HEK293 (cell line): ENCODE data around the gene SENP2.
"Not testable (repeated sequence)": the region's sequence is repeated elsewhere in the genome, so short reads cannot be mapped to it uniquely, and the experiment has no call there.

Source experiments
- CTCF ChIA-PET: fragments of 350-600 bp; formaldehyde crosslinking; extraction: SDS; loops from one replicate; lab custom pipeline; 2021; ENCODE audit warnings: antibody characterized with exemption; lab: Yijun Ruan, JAX
- POLR2A ChIA-PET: fragments of 300-600 bp; formaldehyde crosslinking; extraction: SDS; loops from one replicate; lab custom pipeline; 2020; ENCODE audit warnings: antibody characterized with exemption, inconsistent platforms; lab: Yijun Ruan, JAX
- H3K27ac ChIP-seq: fragments of 200-500 bp; sonication (Bioruptor generic); 2 replicates; pipeline ENCODE4 v1.5.1; 2014; ENCODE audit warnings: low read depth, low read length, control low read depth, inconsistent platforms; ENCODE audit errors: extremely low read depth
- H3K36me3 ChIP-seq, 2 experiments: fragments of 200-500 bp in 1 of 2; sonication (Bioruptor generic) in 1 of 2; 1 replicate in 1 of 2; 2 replicates in 1 of 2; pipeline ENCODE4 v1.5.1; 2014 to 2017; ENCODE audit warnings: inconsistent platforms in 2 of 2, low read length in 2 of 2; ENCODE audit not compliant: control insufficient read depth in 2 of 2, insufficient read depth in 1 of 2
- H3K4me1 ChIP-seq: fragments of 200-500 bp; sonication (Bioruptor generic); 2 replicates; pipeline ENCODE4 v1.5.1; 2014; ENCODE audit warnings: mild to moderate bottlenecking, low read length, inconsistent platforms; ENCODE audit not compliant: control insufficient read depth, insufficient read depth
- H3K4me3 ChIP-seq: 2 replicates; pipeline ENCODE4 v1.5.1; 2011; ENCODE audit warnings: low read depth, mild to moderate bottlenecking, control low read depth, low read length, moderate library complexity
- H3K9me3 ChIP-seq: fragments of 200-500 bp; sonication (Bioruptor generic); 2 replicates; pipeline ENCODE4 v1.5.1; 2014; ENCODE audit warnings: low read depth, low read length, inconsistent platforms; ENCODE audit not compliant: control insufficient read depth, insufficient read depth
- GLIS1 ChIP-seq: fragments of 450-650 bp; formaldehyde crosslinking; IDR thresholded peaks from 2 replicates; pipeline ENCODE4 v1.5.1; 2016; ENCODE audit warnings: missing biosample characterization, missing genetic modification characterization
- KLF10 ChIP-seq: fragments of 450-650 bp; IDR thresholded peaks from 2 replicates; pipeline ENCODE4 v1.5.1; 2018; ENCODE audit warnings: missing biosample characterization, mild to moderate bottlenecking, missing genetic modification characterization
- KLF16 ChIP-seq: fragments of 450-650 bp; formaldehyde crosslinking; IDR thresholded peaks from 2 replicates; pipeline ENCODE4 v1.5.1; 2017; ENCODE audit warnings: missing biosample characterization, missing genetic modification characterization
- MEIS1 ChIP-seq: sonication (generic); formaldehyde crosslinking; IDR thresholded peaks from 2 replicates; pipeline ENCODE4 v1.8.1; 2022; ENCODE audit warnings: missing genetic modification reagents, mild to moderate bottlenecking, borderline replicate concordance
- OSR2 ChIP-seq: fragments of 450-650 bp; formaldehyde crosslinking; IDR thresholded peaks from 2 replicates; pipeline ENCODE4 v1.5.1; 2016; ENCODE audit warnings: missing biosample characterization, missing genetic modification characterization
- OVOL3 ChIP-seq: fragments of 450-650 bp; formaldehyde crosslinking; IDR thresholded peaks from 2 replicates; pipeline ENCODE4 v1.5.1; 2016; ENCODE audit warnings: missing biosample characterization, missing genetic modification characterization
- PRDM1 ChIP-seq: fragments of 450-650 bp; formaldehyde crosslinking; IDR thresholded peaks from 2 replicates; pipeline ENCODE4; 2016; ENCODE audit warnings: missing biosample characterization, missing genetic modification characterization
- TCF7L2 ChIP-seq: IDR thresholded peaks from 2 replicates; pipeline ENCODE4 v1.6.1; 2011; ENCODE audit warnings: low read depth, mild to moderate bottlenecking, inconsistent platforms, low read length, moderate library complexity, borderline replicate concordance
- ZBTB1 ChIP-seq: fragments of 450-650 bp; formaldehyde crosslinking; IDR thresholded peaks from 2 replicates; pipeline ENCODE4 v1.5.1; 2016; ENCODE audit warnings: missing biosample characterization, missing genetic modification characterization
- ZBTB6 ChIP-seq: fragments of 450-650 bp; formaldehyde crosslinking; IDR thresholded peaks from 2 replicates; pipeline ENCODE4 v1.5.1; 2017; ENCODE audit warnings: missing biosample characterization, missing genetic modification characterization
- ZFHX2 ChIP-seq: fragments of 450-650 bp; formaldehyde crosslinking; conservative IDR thresholded peaks from 2 replicates; pipeline ENCODE4 v1.5.1; 2016; ENCODE audit warnings: missing biosample characterization, missing genetic modification characterization
- ZNF133 ChIP-seq: fragments of 450-650 bp; formaldehyde crosslinking; IDR thresholded peaks from 2 replicates; pipeline ENCODE4 v1.5.1; 2016; ENCODE audit warnings: missing biosample characterization, missing genetic modification characterization
- ZNF146 ChIP-seq: fragments of 450-650 bp; formaldehyde crosslinking; IDR thresholded peaks from 2 replicates; pipeline ENCODE4 v1.5.1; 2016; ENCODE audit warnings: missing biosample characterization, missing genetic modification characterization
- ZNF148 ChIP-seq: fragments of 450-650 bp; formaldehyde crosslinking; IDR thresholded peaks from 2 replicates; pipeline ENCODE4 v1.5.0; 2017; ENCODE audit warnings: missing biosample characterization, missing genetic modification characterization, borderline replicate concordance
- ZNF335 ChIP-seq: fragments of 450-650 bp; formaldehyde crosslinking; conservative IDR thresholded peaks from 2 replicates; pipeline ENCODE4 v1.5.1; 2016; ENCODE audit warnings: missing biosample characterization, missing genetic modification characterization
- ZNF48 ChIP-seq: fragments of 450-650 bp; formaldehyde crosslinking; IDR thresholded peaks from 2 replicates; pipeline ENCODE4 v1.5.1; 2016; ENCODE audit warnings: missing biosample characterization, missing genetic modification characterization
- ZNF521 ChIP-seq: fragments of 450-650 bp; formaldehyde crosslinking; IDR thresholded peaks from 2 replicates; pipeline ENCODE4 v1.5.1; 2017; ENCODE audit warnings: missing biosample characterization, mild to moderate bottlenecking, missing genetic modification characterization
- ZNF529 ChIP-seq: fragments of 450-650 bp; formaldehyde crosslinking; IDR thresholded peaks from 2 replicates; pipeline ENCODE4 v1.5.1; 2017; ENCODE audit warnings: missing genetic modification characterization, missing biosample characterization; ENCODE audit not compliant: insufficient replicate concordance
- ZNF544 ChIP-seq: fragments of 450-650 bp; formaldehyde crosslinking; IDR thresholded peaks from 2 replicates; pipeline ENCODE4 v1.5.0; 2017; ENCODE audit warnings: missing biosample characterization, missing genetic modification characterization
- ZNF585B ChIP-seq: fragments of 450-650 bp; formaldehyde crosslinking; IDR thresholded peaks from 2 replicates; pipeline ENCODE4 v1.5.1; 2016; ENCODE audit warnings: missing biosample characterization, missing genetic modification characterization
- ZNF621 ChIP-seq: fragments of 450-650 bp; formaldehyde crosslinking; IDR thresholded peaks from 2 replicates; pipeline ENCODE4 v1.5.1; 2017; ENCODE audit warnings: missing biosample characterization, missing genetic modification characterization
- ZNF626 ChIP-seq: fragments of 450-650 bp; sonication (Bioruptor Pico); formaldehyde crosslinking; IDR thresholded peaks from 2 replicates; pipeline ENCODE4 v1.5.1; 2018; ENCODE audit warnings: missing biosample characterization, missing genetic modification characterization, inconsistent platforms
- ZNF785 ChIP-seq: fragments of 450-650 bp; formaldehyde crosslinking; IDR thresholded peaks from 2 replicates; pipeline ENCODE4 v1.5.1; 2016; ENCODE audit warnings: missing biosample characterization, missing genetic modification characterization
- ZNF792 ChIP-seq: fragments of 450-650 bp; formaldehyde crosslinking; IDR thresholded peaks from 2 replicates; pipeline ENCODE4 v1.5.1; 2016; ENCODE audit warnings: missing biosample characterization, missing genetic modification characterization
- ZNF830 ChIP-seq: fragments of 450-650 bp; IDR thresholded peaks from 2 replicates; pipeline ENCODE4 v1.5.0; 2018; ENCODE audit warnings: missing biosample characterization, missing genetic modification characterization, low read depth, mild to moderate bottlenecking, moderate library complexity
- ZSCAN30 ChIP-seq: fragments of 450-650 bp; IDR thresholded peaks from 2 replicates; pipeline ENCODE4 v1.5.1; 2018; ENCODE audit warnings: missing biosample characterization, mild to moderate bottlenecking, missing genetic modification characterization, moderate library complexity
- TF ChIP-seq, protein P1 (sequence below): fragments of 450-650 bp; formaldehyde crosslinking; IDR thresholded peaks from 2 replicates; pipeline ENCODE4 v1.5.1; 2017; ENCODE audit warnings: missing biosample characterization, missing genetic modification characterization
- TF ChIP-seq, protein P2 (sequence below): fragments of 450-650 bp; formaldehyde crosslinking; IDR thresholded peaks from 2 replicates; pipeline ENCODE4 v1.5.1; 2016; ENCODE audit warnings: missing biosample characterization, missing genetic modification characterization

Gene SENP2

GRCh38 chr3:185659942-185660921 lies 74.1 kb downstream of the SENP2 start (continued):
- TF ChIP-seq, protein P1, sequence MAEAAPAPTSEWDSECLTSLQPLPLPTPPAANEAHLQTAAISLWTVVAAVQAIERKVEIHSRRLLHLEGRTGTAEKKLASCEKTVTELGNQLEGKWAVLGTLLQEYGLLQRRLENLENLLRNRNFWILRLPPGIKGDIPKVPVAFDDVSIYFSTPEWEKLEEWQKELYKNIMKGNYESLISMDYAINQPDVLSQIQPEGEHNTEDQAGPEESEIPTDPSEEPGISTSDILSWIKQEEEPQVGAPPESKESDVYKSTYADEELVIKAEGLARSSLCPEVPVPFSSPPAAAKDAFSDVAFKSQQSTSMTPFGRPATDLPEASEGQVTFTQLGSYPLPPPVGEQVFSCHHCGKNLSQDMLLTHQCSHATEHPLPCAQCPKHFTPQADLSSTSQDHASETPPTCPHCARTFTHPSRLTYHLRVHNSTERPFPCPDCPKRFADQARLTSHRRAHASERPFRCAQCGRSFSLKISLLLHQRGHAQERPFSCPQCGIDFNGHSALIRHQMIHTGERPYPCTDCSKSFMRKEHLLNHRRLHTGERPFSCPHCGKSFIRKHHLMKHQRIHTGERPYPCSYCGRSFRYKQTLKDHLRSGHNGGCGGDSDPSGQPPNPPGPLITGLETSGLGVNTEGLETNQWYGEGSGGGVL (tag by site-specific recombination), result no peak
- TF ChIP-seq ZBTB6 (tag by site-specific recombination) (no peak), ZNF544 (tag by site-specific recombination) (no peak), KLF10 (no peak), ZNF792 (tag by site-specific recombination) (no peak), TCF7L2 (no peak), ZNF830 (tag by site-specific recombination) (no peak), ZNF785 (tag by site-specific recombination) (no peak), GLIS1 (tag by site-specific recombination) (peak; percentile 68), ZBTB1 (tag by site-specific recombination) (no peak), MEIS1 (no peak), ZNF621 (no peak), ZNF335 (tag by site-specific recombination) (no peak), ZNF585B (no peak), OVOL3 (no peak), ZSCAN30 (tag by site-specific recombination) (0 out of 2 replicates have a peak, but pooled peaks have one; percentile 54), KLF16 (tag by site-specific recombination) (no peak), ZNF626 (tag by site-specific recombination) (no peak), ZNF133 (tag by site-specific recombination) (no peak), ZFHX2 (no peak), ZNF521 (tag by site-specific recombination) (no peak), ZNF529 (tag by site-specific recombination) (no peak), ZNF148 (tag by site-specific recombination) (no peak), OSR2 (tag by site-specific recombination) (no peak), ZNF48 (no peak), ZNF146 (no peak), PRDM1 (tag by site-specific recombination) (peak; percentile 21; the same call in 1 of the 2 replicates)
- TF ChIP-seq, protein P2, sequence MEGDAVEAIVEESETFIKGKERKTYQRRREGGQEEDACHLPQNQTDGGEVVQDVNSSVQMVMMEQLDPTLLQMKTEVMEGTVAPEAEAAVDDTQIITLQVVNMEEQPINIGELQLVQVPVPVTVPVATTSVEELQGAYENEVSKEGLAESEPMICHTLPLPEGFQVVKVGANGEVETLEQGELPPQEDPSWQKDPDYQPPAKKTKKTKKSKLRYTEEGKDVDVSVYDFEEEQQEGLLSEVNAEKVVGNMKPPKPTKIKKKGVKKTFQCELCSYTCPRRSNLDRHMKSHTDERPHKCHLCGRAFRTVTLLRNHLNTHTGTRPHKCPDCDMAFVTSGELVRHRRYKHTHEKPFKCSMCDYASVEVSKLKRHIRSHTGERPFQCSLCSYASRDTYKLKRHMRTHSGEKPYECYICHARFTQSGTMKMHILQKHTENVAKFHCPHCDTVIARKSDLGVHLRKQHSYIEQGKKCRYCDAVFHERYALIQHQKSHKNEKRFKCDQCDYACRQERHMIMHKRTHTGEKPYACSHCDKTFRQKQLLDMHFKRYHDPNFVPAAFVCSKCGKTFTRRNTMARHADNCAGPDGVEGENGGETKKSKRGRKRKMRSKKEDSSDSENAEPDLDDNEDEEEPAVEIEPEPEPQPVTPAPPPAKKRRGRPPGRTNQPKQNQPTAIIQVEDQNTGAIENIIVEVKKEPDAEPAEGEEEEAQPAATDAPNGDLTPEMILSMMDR (tag by site-specific recombination), result peak; percentile 60; the same call in 1 of the 2 replicates

DNA sequence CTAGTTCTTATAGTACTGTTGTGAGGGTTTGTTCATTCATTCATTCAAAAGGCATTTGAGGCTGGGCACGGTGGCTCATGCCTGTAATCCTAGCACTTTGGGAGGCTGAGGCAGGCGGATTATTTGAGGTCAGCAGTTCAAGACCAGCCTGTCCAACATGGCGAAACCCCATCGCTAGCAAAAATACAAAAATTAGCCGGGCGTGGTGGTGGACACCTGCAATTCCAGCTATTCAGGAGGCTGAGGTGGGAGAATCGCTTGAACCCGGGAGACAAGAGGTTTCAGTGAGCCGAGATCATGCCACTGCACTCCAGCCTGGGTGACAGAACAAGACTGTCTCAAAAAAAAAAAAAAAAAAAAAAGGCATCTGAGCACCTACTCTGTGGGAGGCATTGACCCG lies 75.2 kb downstream of the SENP2 start:
- POLR2A ChIA-PET, result interaction anchor here (0.5 kb wide), 1 partner anchor 172 kb away, joined by 6 read pairs; no protein-coding TSS in a partner anchor
- not testable (repeated sequence) for H3K27ac ChIP-seq

More for the DNA sequence above, 75.2 kb downstream of the SENP2 start:
- peaks cover 0 to 50% of the 10 kb centered on the region in 2 experiments; a peak in 2 of 3 replicates for H3K36me3 ChIP-seq
- H3K9me3 ChIP-seq, H3K4me3 ChIP-seq, H3K4me1 ChIP-seq: not testable (repeated sequence)
- CTCF ChIA-PET, result interaction anchor here (0.6 to 3.4 kb wide), 23 partner anchors 11 to 616 kb away, joined by 3 to 23 read pairs (median 6); no protein-coding TSS in a partner anchor
